Measurements from ENCODE around the gene CERT1. TPM values are rescaled to one million over a fixed set of nuclear protein-coding genes. Genes with fewer than 3 reads are reported as not detected.

Gene CERT1
- total and polyA plus RNA-seq, 9 of the 15 experiments (the other 6 are each of a cell fraction or from before 2014, with no cell fraction given), result 3.4 to 24.7 (median 9.8) TPM

DNA sequence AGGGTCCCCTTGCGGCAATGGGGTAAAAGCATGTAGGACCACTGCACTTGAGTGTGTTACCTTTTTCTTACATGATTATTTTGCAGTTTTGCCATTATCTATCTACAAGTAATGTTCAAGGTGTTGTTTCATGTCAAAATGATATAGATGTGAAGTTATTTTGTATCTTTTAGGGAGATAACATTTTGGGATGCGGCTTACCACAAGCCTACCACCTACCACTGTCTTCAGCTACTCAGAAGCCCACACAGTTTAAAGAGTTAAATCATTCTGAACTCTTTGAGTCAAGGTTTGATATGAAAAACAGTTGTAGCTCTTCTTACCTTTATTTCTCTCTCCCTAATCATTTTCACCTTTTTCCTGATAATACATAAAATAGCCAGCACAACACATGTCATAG is 19.8 kb downstream of the CERT1 start:
- no peak for FAIRE-seq
- CTCF ChIA-PET (ENCODE audit: low intra/inter-chr PET ratio), result no interaction called here
- no peak for TF ChIP-seq JUN (IDR thresholded peaks at IDR 0.05; ENCODE audit: borderline replicate concordance, low read depth, low read length)
- TF ChIP-seq JUN (CRISPR knock-in tag; IDR thresholded peaks at IDR 0.05; ENCODE audit: borderline replicate concordance), result no peak
- no peak for TF ChIP-seq TRIM28 (IDR thresholded peaks at IDR 0.05)
- TF ChIP-seq, protein P1, sequence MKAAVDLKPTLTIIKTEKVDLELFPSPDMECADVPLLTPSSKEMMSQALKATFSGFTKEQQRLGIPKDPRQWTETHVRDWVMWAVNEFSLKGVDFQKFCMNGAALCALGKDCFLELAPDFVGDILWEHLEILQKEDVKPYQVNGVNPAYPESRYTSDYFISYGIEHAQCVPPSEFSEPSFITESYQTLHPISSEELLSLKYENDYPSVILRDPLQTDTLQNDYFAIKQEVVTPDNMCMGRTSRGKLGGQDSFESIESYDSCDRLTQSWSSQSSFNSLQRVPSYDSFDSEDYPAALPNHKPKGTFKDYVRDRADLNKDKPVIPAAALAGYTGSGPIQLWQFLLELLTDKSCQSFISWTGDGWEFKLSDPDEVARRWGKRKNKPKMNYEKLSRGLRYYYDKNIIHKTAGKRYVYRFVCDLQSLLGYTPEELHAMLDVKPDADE (conservative IDR thresholded peaks at IDR 0.05; ENCODE audit: control insufficient read depth, low read depth, low read length), result no peak
- TF ChIP-seq ZNF239 (CRISPR knock-in tag; IDR thresholded peaks at IDR 0.05), result no peak
- TF ChIP-seq, protein P2, sequence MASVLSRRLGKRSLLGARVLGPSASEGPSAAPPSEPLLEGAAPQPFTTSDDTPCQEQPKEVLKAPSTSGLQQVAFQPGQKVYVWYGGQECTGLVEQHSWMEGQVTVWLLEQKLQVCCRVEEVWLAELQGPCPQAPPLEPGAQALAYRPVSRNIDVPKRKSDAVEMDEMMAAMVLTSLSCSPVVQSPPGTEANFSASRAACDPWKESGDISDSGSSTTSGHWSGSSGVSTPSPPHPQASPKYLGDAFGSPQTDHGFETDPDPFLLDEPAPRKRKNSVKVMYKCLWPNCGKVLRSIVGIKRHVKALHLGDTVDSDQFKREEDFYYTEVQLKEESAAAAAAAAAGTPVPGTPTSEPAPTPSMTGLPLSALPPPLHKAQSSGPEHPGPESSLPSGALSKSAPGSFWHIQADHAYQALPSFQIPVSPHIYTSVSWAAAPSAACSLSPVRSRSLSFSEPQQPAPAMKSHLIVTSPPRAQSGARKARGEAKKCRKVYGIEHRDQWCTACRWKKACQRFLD (CRISPR knock-in tag; IDR thresholded peaks at IDR 0.05), result no peak
- TF ChIP-seq TCF3 (CRISPR knock-in tag; IDR thresholded peaks at IDR 0.05), result no peak
- TF ChIP-seq, protein P3, sequence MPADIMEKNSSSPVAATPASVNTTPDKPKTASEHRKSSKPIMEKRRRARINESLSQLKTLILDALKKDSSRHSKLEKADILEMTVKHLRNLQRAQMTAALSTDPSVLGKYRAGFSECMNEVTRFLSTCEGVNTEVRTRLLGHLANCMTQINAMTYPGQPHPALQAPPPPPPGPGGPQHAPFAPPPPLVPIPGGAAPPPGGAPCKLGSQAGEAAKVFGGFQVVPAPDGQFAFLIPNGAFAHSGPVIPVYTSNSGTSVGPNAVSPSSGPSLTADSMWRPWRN (IDR thresholded peaks at IDR 0.05; ENCODE audit: low read depth), result no peak
- no peak for TF ChIP-seq ZNF431 (CRISPR knock-in tag; IDR thresholded peaks at IDR 0.05)
- TF ChIP-seq PCBP2 (IDR thresholded peaks at IDR 0.05; ENCODE audit: low read depth, low read length, poor library complexity, severe bottlenecking), result no peak
- TF ChIP-seq HNRNPUL1 (IDR thresholded peaks at IDR 0.05; ENCODE audit: low read length), result no peak
- no peak for TF ChIP-seq POLR2H (tag; IDR thresholded peaks at IDR 0.05; ENCODE audit: low read depth)
- TF ChIP-seq, protein P4, sequence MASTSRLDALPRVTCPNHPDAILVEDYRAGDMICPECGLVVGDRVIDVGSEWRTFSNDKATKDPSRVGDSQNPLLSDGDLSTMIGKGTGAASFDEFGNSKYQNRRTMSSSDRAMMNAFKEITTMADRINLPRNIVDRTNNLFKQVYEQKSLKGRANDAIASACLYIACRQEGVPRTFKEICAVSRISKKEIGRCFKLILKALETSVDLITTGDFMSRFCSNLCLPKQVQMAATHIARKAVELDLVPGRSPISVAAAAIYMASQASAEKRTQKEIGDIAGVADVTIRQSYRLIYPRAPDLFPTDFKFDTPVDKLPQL (IDR thresholded peaks at IDR 0.05; ENCODE audit: extremely low read depth, insufficient read length), result no peak
- no peak for TF ChIP-seq GABPB1 (CRISPR knock-in tag; IDR thresholded peaks at IDR 0.05)
- TF ChIP-seq ZNF347 (CRISPR knock-in tag; IDR thresholded peaks at IDR 0.05; ENCODE audit: low read depth), result no peak
- TF ChIP-seq, protein P5, sequence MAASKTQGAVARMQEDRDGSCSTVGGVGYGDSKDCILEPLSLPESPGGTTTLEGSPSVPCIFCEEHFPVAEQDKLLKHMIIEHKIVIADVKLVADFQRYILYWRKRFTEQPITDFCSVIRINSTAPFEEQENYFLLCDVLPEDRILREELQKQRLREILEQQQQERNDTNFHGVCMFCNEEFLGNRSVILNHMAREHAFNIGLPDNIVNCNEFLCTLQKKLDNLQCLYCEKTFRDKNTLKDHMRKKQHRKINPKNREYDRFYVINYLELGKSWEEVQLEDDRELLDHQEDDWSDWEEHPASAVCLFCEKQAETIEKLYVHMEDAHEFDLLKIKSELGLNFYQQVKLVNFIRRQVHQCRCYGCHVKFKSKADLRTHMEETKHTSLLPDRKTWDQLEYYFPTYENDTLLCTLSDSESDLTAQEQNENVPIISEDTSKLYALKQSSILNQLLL (CRISPR knock-in tag; IDR thresholded peaks at IDR 0.05; ENCODE audit: borderline replicate concordance), result no peak
- TF ChIP-seq, protein P6, sequence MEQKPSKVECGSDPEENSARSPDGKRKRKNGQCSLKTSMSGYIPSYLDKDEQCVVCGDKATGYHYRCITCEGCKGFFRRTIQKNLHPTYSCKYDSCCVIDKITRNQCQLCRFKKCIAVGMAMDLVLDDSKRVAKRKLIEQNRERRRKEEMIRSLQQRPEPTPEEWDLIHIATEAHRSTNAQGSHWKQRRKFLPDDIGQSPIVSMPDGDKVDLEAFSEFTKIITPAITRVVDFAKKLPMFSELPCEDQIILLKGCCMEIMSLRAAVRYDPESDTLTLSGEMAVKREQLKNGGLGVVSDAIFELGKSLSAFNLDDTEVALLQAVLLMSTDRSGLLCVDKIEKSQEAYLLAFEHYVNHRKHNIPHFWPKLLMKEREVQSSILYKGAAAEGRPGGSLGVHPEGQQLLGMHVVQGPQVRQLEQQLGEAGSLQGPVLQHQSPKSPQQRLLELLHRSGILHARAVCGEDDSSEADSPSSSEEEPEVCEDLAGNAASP (IDR thresholded peaks at IDR 0.05), result no peak

More for the DNA sequence above, 19.8 kb downstream of the CERT1 start:
- intact Hi-C loops (cut with micrococcal nuclease) (no loop called here), in situ Hi-C loops (cut with MboI) (no loop called here)
- Histone ChIP-seq H3K9me1 (ENCODE audit: control insufficient read depth, insufficient read depth, low read length) (no peaks in the 10 kb centered on the region), H3K9me3 (replicated peaks; ENCODE audit: control insufficient read depth, insufficient read depth, low read depth, low read length) (no peaks in the 10 kb centered on the region), H3K36me3 (ENCODE audit: control insufficient read depth, insufficient read depth, low read length) (peaks cover 22% of the 10 kb centered on the region), H4K20me1 (replicated peaks; ENCODE audit: control insufficient read depth, insufficient read depth, low read length) (no peaks in the 10 kb centered on the region), H3K4me3 (no peak overlapping the region), H3K27me3 (ENCODE audit: control insufficient read depth in 2 of 2, insufficient read depth in 2 of 2, low read length in 2 of 2) (no peaks in the 10 kb centered on the region), H3K27ac (ENCODE audit: extremely low read depth, low read depth, low read length) (no peak overlapping the region), H3K4me1 (replicated peaks in 1 of 2; ENCODE audit: control insufficient read depth in 2 of 2, insufficient read depth in 2 of 2, low read length in 2 of 2) (no peaks in the 10 kb centered on the region), H3K79me2 (ENCODE audit: control insufficient read depth, insufficient read depth, low read length) (peaks cover 3% of the 10 kb centered on the region; the same call in 1 of the 3 replicates), H3K4me2 (ENCODE audit: insufficient read depth, low read length) (no peak overlapping the region), H3K9ac (ENCODE audit: insufficient read depth in 1 of 2, low read depth in 2 of 2, low read length in 2 of 2) (no peak overlapping the region), H2AFZ (ENCODE audit: low read depth, low read length) (no peak overlapping the region)
- BruUV-seq (replicated peaks), result no TSS peak
- no peak for ATAC-seq
- POLR2A ChIA-PET, result interaction anchor here (0.7 kb wide), 1 partner anchor 20 kb away, joined by 3 read pairs; no protein-coding TSS in a partner anchor
- WGBS (ENCODE audit: insufficient coverage, low coverage, missing lambda C conversion rate), result 85% methylated on average over 2 of the region's 2 CpGs
- no peak for DNase-seq (ENCODE audit: extremely low read depth in 1 of 4, low spot score in 3 of 4)
